Measurements from ENCODE around the gene PAX7.
"Not testable (repeated sequence)": the region's sequence is repeated elsewhere in the genome, so short reads cannot be mapped to it uniquely, and the experiment has no call there.

The PAX7 gene

GRCh38 chr1:18666317-18666920 lies 35.8 kb downstream of the PAX7 start:
- DNase-seq = no peak

- DNase-seq = no peak
These were observed 36.7 kb downstream of the PAX7 start for GRCh38 chr1:18667333-18667732.

GRCh38 chr1:18668046-18668445 lies 37.4 kb downstream of the PAX7 start:
- DNase-seq = no peak

GRCh38 chr1:18668750-18669404 lies 38.2 kb downstream of the PAX7 start:
- DNase-seq = peak in 1 of 2 experiments; percentile 53

GRCh38 chr1:18670121-18670867 lies 39.6 kb downstream of the PAX7 start:
- DNase-seq = no peak

- DNase-seq = no peak
These were observed 40.2 kb downstream of the PAX7 start for GRCh38 chr1:18670868-18671225.

- no peak for DNase-seq
These were observed 43.3 kb downstream of the PAX7 start for GRCh38 chr1:18673976-18674375.

GRCh38 chr1:18676332-18676781 lies 45.7 kb downstream of the PAX7 start:
- no peak for DNase-seq

GRCh38 chr1:18681423-18681835 lies 50.8 kb downstream of the PAX7 start:
- peak in 1 of 2 experiments; percentile 45 for DNase-seq

GRCh38 chr1:18682375-18682774 lies 51.7 kb downstream of the PAX7 start:
- DNase-seq = no peak

- no peak for DNase-seq
These were observed 53.7 kb downstream of the PAX7 start for GRCh38 chr1:18684303-18684702.

GRCh38 chr1:18686540-18686939 lies 55.9 kb downstream of the PAX7 start:
- DNase-seq = no peak

GRCh38 chr1:18687273-18687672 lies 56.6 kb downstream of the PAX7 start:
- DNase-seq = no peak

- no peak for DNase-seq
These were observed 61.0 kb downstream of the PAX7 start for GRCh38 chr1:18691648-18692047.

- DNase-seq = peak; percentile 72 to 79
These were observed 62.8 kb downstream of the PAX7 start for GRCh38 chr1:18693256-18694098.

GRCh38 chr1:18694289-18694688 lies 63.6 kb downstream of the PAX7 start:
- DNase-seq = not testable (repeated sequence)

- DNase-seq = no peak
These were observed 66.9 kb downstream of the PAX7 start for GRCh38 chr1:18697541-18697940.

GRCh38 chr1:18700530-18700929 lies 69.9 kb downstream of the PAX7 start:
- DNase-seq = no peak

GRCh38 chr1:18701183-18701582 lies 70.5 kb downstream of the PAX7 start:
- DNase-seq = no peak

- no peak for DNase-seq
These were observed 72.5 kb downstream of the PAX7 start for GRCh38 chr1:18703041-18703621.

- DNase-seq = peak in 1 of 2 experiments; percentile 67
These were observed 75.2 kb downstream of the PAX7 start for GRCh38 chr1:18705811-18706210.

GRCh38 chr1:18707696-18708257 lies 77.1 kb downstream of the PAX7 start:
- peak; percentile 36 to 86 for DNase-seq

Measured in NCI-H524 (cell line).